HG02938 (cell line): ENCODE results near the gene FOXP1.

ENCODE experiments used
- ATAC-seq: cut with Tn5 transposase; IDR thresholded peaks from one replicate; pipeline ENCODE4 v1.9.1; 2021; ENCODE audit warnings: mild to moderate bottlenecking, moderate library complexity; ENCODE audit not compliant: unreplicated experiment

Gene FOXP1

GRCh38 chr3:71406972-71407810 lies 176.3 kb downstream of the FOXP1 start:
- no peak for ATAC-seq

GRCh38 chr3:71402911-71403310 lies 180.6 kb downstream of the FOXP1 start:
- ATAC-seq = no peak

GRCh38 chr3:71402280-71402679 lies 181.2 kb downstream of the FOXP1 start:
- no peak for ATAC-seq

GRCh38 chr3:71401695-71402231 lies 181.8 kb downstream of the FOXP1 start:
- no peak for ATAC-seq

- no peak for ATAC-seq
Observed at GRCh38 chr3:71400986-71401451, 182.5 kb downstream of the FOXP1 start.

- no peak for ATAC-seq
Observed at GRCh38 chr3:71399478-71399877, 184.1 kb downstream of the FOXP1 start.

- no peak for ATAC-seq
Observed at GRCh38 chr3:71398157-71398836, 185.2 kb downstream of the FOXP1 start.

- ATAC-seq = no peak
Observed at GRCh38 chr3:71397726-71398125, 185.8 kb downstream of the FOXP1 start.

GRCh38 chr3:71397046-71397445 lies 186.5 kb downstream of the FOXP1 start:
- no peak for ATAC-seq

- ATAC-seq = no peak
Observed at GRCh38 chr3:71395927-71396695, 187.4 kb downstream of the FOXP1 start.

- no peak for ATAC-seq
Observed at GRCh38 chr3:71395470-71395869, 188.1 kb downstream of the FOXP1 start.

GRCh38 chr3:71393745-71394144 lies 189.8 kb downstream of the FOXP1 start:
- no peak for ATAC-seq

- ATAC-seq = peak; percentile 47
Observed at GRCh38 chr3:71393093-71393492, 190.4 kb downstream of the FOXP1 start.

- peak; percentile 81 for ATAC-seq
Observed at GRCh38 chr3:71392251-71392650, 191.3 kb downstream of the FOXP1 start.

GRCh38 chr3:71391361-71391760 lies 192.2 kb downstream of the FOXP1 start:
- ATAC-seq = no peak

- ATAC-seq = no peak
Observed at GRCh38 chr3:71389911-71390573, 193.5 kb downstream of the FOXP1 start.

- ATAC-seq = no peak
Observed at GRCh38 chr3:71389191-71389590, 194.3 kb downstream of the FOXP1 start.

GRCh38 chr3:71388535-71389120 lies 194.9 kb downstream of the FOXP1 start:
- ATAC-seq = no peak

- no peak for ATAC-seq
Observed at GRCh38 chr3:71387586-71387985, 195.9 kb downstream of the FOXP1 start.
